ENCODE results near the gene FGD4.

The FGD4 gene

DNA sequence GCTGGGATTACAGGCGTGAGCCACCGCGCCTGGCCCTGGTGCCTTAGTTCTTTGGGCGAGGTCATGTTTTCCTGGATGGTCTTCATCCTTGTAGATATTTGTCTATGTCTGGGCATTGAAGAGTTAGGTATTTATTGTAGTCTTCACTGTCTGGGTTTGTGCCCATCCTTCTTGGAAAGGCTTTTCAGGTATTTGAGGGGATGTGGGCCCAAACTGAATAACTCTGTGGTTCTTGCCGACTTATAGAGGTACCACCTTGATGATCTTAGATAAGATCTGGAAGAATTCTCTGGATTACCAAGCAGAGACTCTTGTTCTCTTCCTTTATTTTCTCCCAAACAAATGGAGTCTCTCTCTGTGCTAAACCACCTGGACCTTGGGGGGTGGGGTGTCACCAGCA, 18.9 kb downstream of the FGD4 start:
- no peak overlapping the region for H2AFZ ChIP-seq (ENCODE audit: low read length)
- H3K4me2 ChIP-seq (ENCODE audit: low read depth, low read length, poor library complexity, severe bottlenecking) = no peak overlapping the region
- H3K27me3 ChIP-seq (ENCODE audit: insufficient read depth, low read length, poor library complexity, severe bottlenecking) = no peaks in the 10 kb centered on the region
- H3K9me2 ChIP-seq (replicated peaks; ENCODE audit: low read depth, low read length) = no peaks in the 10 kb centered on the region
- H3K9ac ChIP-seq (ENCODE audit: low read depth, low read length, poor library complexity, severe bottlenecking) = no peak overlapping the region
- H3K4me3 ChIP-seq (ENCODE audit: low read length, poor library complexity, severe bottlenecking) = no peak overlapping the region
- TF ChIP-seq, protein P1, sequence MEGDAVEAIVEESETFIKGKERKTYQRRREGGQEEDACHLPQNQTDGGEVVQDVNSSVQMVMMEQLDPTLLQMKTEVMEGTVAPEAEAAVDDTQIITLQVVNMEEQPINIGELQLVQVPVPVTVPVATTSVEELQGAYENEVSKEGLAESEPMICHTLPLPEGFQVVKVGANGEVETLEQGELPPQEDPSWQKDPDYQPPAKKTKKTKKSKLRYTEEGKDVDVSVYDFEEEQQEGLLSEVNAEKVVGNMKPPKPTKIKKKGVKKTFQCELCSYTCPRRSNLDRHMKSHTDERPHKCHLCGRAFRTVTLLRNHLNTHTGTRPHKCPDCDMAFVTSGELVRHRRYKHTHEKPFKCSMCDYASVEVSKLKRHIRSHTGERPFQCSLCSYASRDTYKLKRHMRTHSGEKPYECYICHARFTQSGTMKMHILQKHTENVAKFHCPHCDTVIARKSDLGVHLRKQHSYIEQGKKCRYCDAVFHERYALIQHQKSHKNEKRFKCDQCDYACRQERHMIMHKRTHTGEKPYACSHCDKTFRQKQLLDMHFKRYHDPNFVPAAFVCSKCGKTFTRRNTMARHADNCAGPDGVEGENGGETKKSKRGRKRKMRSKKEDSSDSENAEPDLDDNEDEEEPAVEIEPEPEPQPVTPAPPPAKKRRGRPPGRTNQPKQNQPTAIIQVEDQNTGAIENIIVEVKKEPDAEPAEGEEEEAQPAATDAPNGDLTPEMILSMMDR (conservative IDR thresholded peaks at IDR 0.05; ENCODE audit: low read length) = no peak
- no peaks in the 10 kb centered on the region for H3K79me2 ChIP-seq (ENCODE audit: insufficient read depth, low read length)
- H3K36me3 ChIP-seq (ENCODE audit: insufficient read depth, low read length) = no peaks in the 10 kb centered on the region
- no peaks in the 10 kb centered on the region for H3K9me3 ChIP-seq (ENCODE audit: insufficient read depth, low read depth, low read length)
- H3F3A ChIP-seq (ENCODE audit: low read depth) = no peaks in the 10 kb centered on the region
- no peaks in the 10 kb centered on the region for H4K20me1 ChIP-seq (ENCODE audit: insufficient read depth, low read length, poor library complexity, severe bottlenecking)
- peaks cover 22% of the 10 kb centered on the region for H3K4me1 ChIP-seq (ENCODE audit: insufficient read depth, low read length, poor library complexity, severe bottlenecking)

GRCh38 chr12:32418903-32419519, 19.7 kb downstream of the FGD4 start:
- Histone ChIP-seq H3K79me2 (ENCODE audit: insufficient read depth, low read length) (no peaks in the 10 kb centered on the region), H3K4me3 (ENCODE audit: low read length, poor library complexity, severe bottlenecking) (no peak overlapping the region), H3K4me1 (ENCODE audit: insufficient read depth, low read length, poor library complexity, severe bottlenecking) (peaks cover 23% of the 10 kb centered on the region), H3K9ac (ENCODE audit: low read depth, low read length, poor library complexity, severe bottlenecking) (no peak overlapping the region), H3K9me2 (replicated peaks; ENCODE audit: low read depth, low read length) (no peaks in the 10 kb centered on the region), H3K4me2 (ENCODE audit: low read depth, low read length, poor library complexity, severe bottlenecking) (peak overlapping the region; percentile 9), H3K36me3 (ENCODE audit: insufficient read depth, low read length) (no peaks in the 10 kb centered on the region), H3F3A (ENCODE audit: low read depth) (no peaks in the 10 kb centered on the region), H4K20me1 (ENCODE audit: insufficient read depth, low read length, poor library complexity, severe bottlenecking) (no peaks in the 10 kb centered on the region), H3K27me3 (ENCODE audit: insufficient read depth, low read length, poor library complexity, severe bottlenecking) (no peaks in the 10 kb centered on the region), H3K9me3 (ENCODE audit: insufficient read depth, low read depth, low read length) (no peaks in the 10 kb centered on the region), H2AFZ (ENCODE audit: low read length) (0 out of 2 replicates have a peak overlapping the region, but pooled peaks have one; percentile 53)
- no peak for TF ChIP-seq EZH2phosphoT487 (IDR thresholded peaks at IDR 0.05; ENCODE audit: borderline replicate concordance)
- TF ChIP-seq, protein P1 (conservative IDR thresholded peaks at IDR 0.05; ENCODE audit: low read length) = no peak

DNA sequence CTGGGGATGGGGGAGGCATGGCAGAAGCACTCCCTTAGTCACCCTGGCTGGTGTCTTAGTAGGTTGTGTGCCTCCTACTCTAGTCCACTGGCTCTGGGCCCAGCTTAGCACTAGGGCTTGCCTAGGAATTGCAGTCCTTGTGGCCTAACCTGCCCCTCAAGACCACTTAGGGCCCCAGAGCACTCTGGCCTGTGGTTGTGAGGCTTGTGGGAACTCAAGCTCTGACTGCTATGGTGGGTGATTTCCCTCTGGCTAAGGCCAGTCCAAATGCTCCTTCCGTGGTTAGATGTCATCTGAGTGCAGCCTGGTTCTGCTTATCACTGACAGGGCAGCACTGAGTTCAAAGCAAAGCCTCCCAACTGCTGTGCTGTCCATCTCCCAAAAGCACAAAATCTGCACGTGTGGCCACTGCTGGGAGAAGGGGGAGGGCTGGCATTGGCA, 20.2 kb downstream of the FGD4 start:
- Histone ChIP-seq H3K79me2 (ENCODE audit: insufficient read depth, low read length) (no peaks in the 10 kb centered on the region), H3K36me3 (ENCODE audit: insufficient read depth, low read length) (no peaks in the 10 kb centered on the region), H3K9me3 (ENCODE audit: insufficient read depth, low read depth, low read length) (no peaks in the 10 kb centered on the region), H3K9me2 (replicated peaks; ENCODE audit: low read depth, low read length) (no peaks in the 10 kb centered on the region), H3K4me3 (ENCODE audit: low read length, poor library complexity, severe bottlenecking) (no peak overlapping the region), H3K9ac (ENCODE audit: low read depth, low read length, poor library complexity, severe bottlenecking) (no peak overlapping the region), H2AFZ (ENCODE audit: low read length) (peak overlapping the region; percentile 53; the same call in 1 of the 2 replicates), H3K4me1 (ENCODE audit: insufficient read depth, low read length, poor library complexity, severe bottlenecking) (peaks cover 23% of the 10 kb centered on the region), H3F3A (ENCODE audit: low read depth) (no peaks in the 10 kb centered on the region), H3K4me2 (ENCODE audit: low read depth, low read length, poor library complexity, severe bottlenecking) (peak overlapping the region; percentile 9), H4K20me1 (ENCODE audit: insufficient read depth, low read length, poor library complexity, severe bottlenecking) (no peaks in the 10 kb centered on the region), H3K27me3 (ENCODE audit: insufficient read depth, low read length, poor library complexity, severe bottlenecking) (no peaks in the 10 kb centered on the region)
- no peak for TF ChIP-seq EZH2phosphoT487 (IDR thresholded peaks at IDR 0.05; ENCODE audit: borderline replicate concordance)
- TF ChIP-seq, protein P1 (conservative IDR thresholded peaks at IDR 0.05; ENCODE audit: low read length) = no peak
